Right lobe of liver (tissue), 4 donors: ENCODE results near the gene HDAC4.

Source experiments
- CTCF ChIP-seq, 4 donors: fragments of 200-600 bp in 3 of 4; fragments of 450-650 bp in 1 of 4; IDR thresholded peaks; one replicate each; pipeline versions ENCODE4 v1.5.1 to v1.8.0; 2016 to 2022; ENCODE audit warnings: antibody characterized with exemption in 4 of 4, mild to moderate bottlenecking in 2 of 4
- POLR2A ChIP-seq: fragments of 450-650 bp; IDR thresholded peaks from one replicate; pipeline ENCODE4 v1.6.1; 2017; ENCODE audit warnings: antibody characterized with exemption, mild to moderate bottlenecking
- donor health status: DM: no; HTN: no; CAD: no.
- donor health status: DM: no; HTN: no; CAD: no.
- donor health status: DM: no; HTN: yes; CAD: no.

- TF ChIP-seq POLR2A (no peak), CTCF (IDR thresholded peaks at IDR 0.05) (no peak)
These were observed 346.9 kb downstream of the HDAC4 start for GRCh38 chr2:239053801-239054503.
